Thoracic aorta (tissue), 2 donors: ENCODE data around the gene MEG3. TPM values are rescaled to one million over a fixed set of nuclear protein-coding genes. Genes with fewer than 3 reads are reported as not detected.

Source experiments
- ATAC-seq: fragments of 150-250 bp; one replicate; pipeline ENCODE4 v1.8.0; 2017; ENCODE audit warnings: low read depth; ENCODE audit not compliant: insufficient number of reproducible peaks, low FRiP score
- DNase-seq: peaks from one replicate; pipeline ENCODE4 v3.0.0-alpha.2; 2020; ENCODE audit warnings: low spot score
- H3K27ac ChIP-seq, 2 donors: fragments of 200-600 bp; sonication (generic); 1 replicate in 1 of 2; 2 replicates in 1 of 2; pipeline ENCODE4 v1.5.1; 2016; ENCODE audit warnings: mild to moderate bottlenecking in 2 of 2, moderate library complexity in 2 of 2
- H3K27me3 ChIP-seq: fragments of 200-600 bp; sonication (generic); replicated peaks from 2 replicates; pipeline ENCODE4 v1.6.0; 2016; ENCODE audit warnings: mild to moderate bottlenecking; ENCODE audit not compliant: insufficient read depth
- H3K36me3 ChIP-seq: fragments of 200-600 bp; sonication (generic); one replicate; pipeline ENCODE4 v1.5.1; 2016
- H3K4me1 ChIP-seq, 2 donors: fragments of 200-600 bp; sonication (generic); 1 replicate in 1 of 2; 2 replicates in 1 of 2; pipeline versions ENCODE4 v1.5.1 to v1.6.0; 2016; ENCODE audit warnings: low read depth in 2 of 2, mild to moderate bottlenecking in 1 of 2; ENCODE audit not compliant: control insufficient read depth in 1 of 2
- H3K4me3 ChIP-seq: fragments of 200-600 bp; sonication (generic); 2 replicates; pipeline ENCODE4 v1.5.1; 2016; ENCODE audit warnings: mild to moderate bottlenecking
- H3K9me3 ChIP-seq: fragments of 200-600 bp; sonication (generic); 2 replicates; pipeline ENCODE4 v1.5.1; 2016
- CTCF ChIP-seq: fragments of 200-600 bp; sonication (generic); IDR thresholded peaks from one replicate; pipeline ENCODE4 v1.5.1; 2019; ENCODE audit warnings: antibody characterized with exemption
- total RNA-seq, 2 donors: library from RNA; depleted of rRNA; stranded (reverse); fragments of >200 nt; gene quantifications; one replicate each; pipeline versions ENCODE4 v1.1.0 to v1.2.3, GENCODE V29; 2016

Gene MEG3
- total RNA-seq, 2 donors from 2014 or later = 127 to 153 TPM

GRCh38 chr14:100868621-100869370, 42.9 kb downstream of the MEG3 start:
- TF ChIP-seq CTCF = no peak
- Histone ChIP-seq H3K9me3 (no peaks in the 10 kb centered on the region), H3K27ac (no peak overlapping the region), H3K4me1 (no peaks in the 10 kb centered on the region), H3K4me3 (no peak overlapping the region), H3K36me3 (no peaks in the 10 kb centered on the region), H3K27me3 (no peaks in the 10 kb centered on the region)
- ATAC-seq = no peak
- no peak for DNase-seq

GRCh38 chr14:100871234-100872186, 45.6 kb downstream of the MEG3 start:
- no peaks in the 10 kb centered on the region for H3K4me1 ChIP-seq
- no peak overlapping the region for H3K4me3 ChIP-seq
- no peak overlapping the region for H3K27ac ChIP-seq
- H3K36me3 ChIP-seq = no peaks in the 10 kb centered on the region
- DNase-seq = no peak
- TF ChIP-seq CTCF = no peak
- H3K27me3 ChIP-seq = no peaks in the 10 kb centered on the region
- H3K9me3 ChIP-seq = no peaks in the 10 kb centered on the region
- ATAC-seq = no peak

- no peak for TF ChIP-seq CTCF
- no peak for ATAC-seq
These were observed 46.6 kb downstream of the MEG3 start for GRCh38 chr14:100872259-100873095.

GRCh38 chr14:100873096-100873482, 47.2 kb downstream of the MEG3 start:
- DNase-seq = no peak

More at GRCh38 chr14:100872259-100873095, 46.6 kb downstream of the MEG3 start:
- Histone ChIP-seq H3K27ac (no peak overlapping the region), H3K36me3 (no peaks in the 10 kb centered on the region), H3K4me3 (no peak overlapping the region), H3K4me1 (no peaks in the 10 kb centered on the region), H3K27me3 (no peaks in the 10 kb centered on the region), H3K9me3 (no peaks in the 10 kb centered on the region)
- no peak for DNase-seq

More at GRCh38 chr14:100873096-100873482, 47.2 kb downstream of the MEG3 start:
- ATAC-seq = no peak
- no peak for TF ChIP-seq CTCF
- no peak overlapping the region for H3K27ac ChIP-seq
- no peaks in the 10 kb centered on the region for H3K9me3 ChIP-seq
- H3K36me3 ChIP-seq = no peaks in the 10 kb centered on the region
- H3K27me3 ChIP-seq = no peaks in the 10 kb centered on the region
- no peaks in the 10 kb centered on the region for H3K4me1 ChIP-seq
- H3K4me3 ChIP-seq = no peak overlapping the region
